ENCODE measurements around the gene STAC2. TPM values are rescaled to one million over a fixed set of nuclear protein-coding genes. Genes with fewer than 3 reads are reported as not detected.

The STAC2 gene
- total and polyA plus RNA-seq, 9 of the 15 experiments (the other 6 are each of a cell fraction or from before 2014, with no cell fraction given), result not detected

DNA sequence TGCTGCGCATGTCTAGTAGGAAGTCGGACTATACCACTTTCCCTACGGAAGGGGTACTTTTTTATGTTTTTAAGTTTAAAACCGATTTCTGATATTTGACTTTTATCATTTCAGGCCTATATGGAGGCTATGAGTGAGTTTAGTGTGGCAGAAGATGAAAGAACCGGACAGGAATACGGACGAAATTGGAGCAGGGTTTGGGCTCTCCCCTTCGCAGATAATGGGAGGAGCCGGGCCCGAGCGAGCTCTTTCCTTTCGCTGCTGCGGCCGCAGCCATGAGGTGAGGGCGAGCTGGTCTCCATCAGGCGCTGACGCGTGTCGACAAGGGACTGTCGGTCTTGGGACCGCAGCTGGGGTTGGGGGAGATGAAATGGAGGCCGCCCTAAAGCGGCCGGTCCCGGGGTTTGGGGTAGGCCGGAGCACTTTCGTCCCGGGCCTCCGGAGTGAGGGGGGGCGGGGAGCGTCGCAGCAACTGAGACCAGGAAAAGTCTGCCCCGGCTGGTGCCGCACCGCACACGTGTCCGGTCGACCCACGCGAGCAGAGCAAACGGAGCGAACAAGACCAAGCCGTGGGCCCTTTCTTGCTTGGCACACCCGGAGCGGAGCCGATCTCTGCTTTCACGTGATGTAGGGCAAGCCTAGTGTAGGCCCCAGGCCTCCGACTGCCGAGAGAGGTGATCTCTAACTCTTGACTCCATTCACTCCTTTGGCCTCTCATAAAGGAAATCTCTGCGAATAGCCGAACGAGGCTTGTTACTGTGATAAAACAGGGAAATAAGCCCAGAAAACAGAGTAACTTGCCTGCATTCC lies 25.5 kb downstream of the STAC2 start, which contains the start of gene RPL19 (continued):
- TF ChIP-seq, protein P1, sequence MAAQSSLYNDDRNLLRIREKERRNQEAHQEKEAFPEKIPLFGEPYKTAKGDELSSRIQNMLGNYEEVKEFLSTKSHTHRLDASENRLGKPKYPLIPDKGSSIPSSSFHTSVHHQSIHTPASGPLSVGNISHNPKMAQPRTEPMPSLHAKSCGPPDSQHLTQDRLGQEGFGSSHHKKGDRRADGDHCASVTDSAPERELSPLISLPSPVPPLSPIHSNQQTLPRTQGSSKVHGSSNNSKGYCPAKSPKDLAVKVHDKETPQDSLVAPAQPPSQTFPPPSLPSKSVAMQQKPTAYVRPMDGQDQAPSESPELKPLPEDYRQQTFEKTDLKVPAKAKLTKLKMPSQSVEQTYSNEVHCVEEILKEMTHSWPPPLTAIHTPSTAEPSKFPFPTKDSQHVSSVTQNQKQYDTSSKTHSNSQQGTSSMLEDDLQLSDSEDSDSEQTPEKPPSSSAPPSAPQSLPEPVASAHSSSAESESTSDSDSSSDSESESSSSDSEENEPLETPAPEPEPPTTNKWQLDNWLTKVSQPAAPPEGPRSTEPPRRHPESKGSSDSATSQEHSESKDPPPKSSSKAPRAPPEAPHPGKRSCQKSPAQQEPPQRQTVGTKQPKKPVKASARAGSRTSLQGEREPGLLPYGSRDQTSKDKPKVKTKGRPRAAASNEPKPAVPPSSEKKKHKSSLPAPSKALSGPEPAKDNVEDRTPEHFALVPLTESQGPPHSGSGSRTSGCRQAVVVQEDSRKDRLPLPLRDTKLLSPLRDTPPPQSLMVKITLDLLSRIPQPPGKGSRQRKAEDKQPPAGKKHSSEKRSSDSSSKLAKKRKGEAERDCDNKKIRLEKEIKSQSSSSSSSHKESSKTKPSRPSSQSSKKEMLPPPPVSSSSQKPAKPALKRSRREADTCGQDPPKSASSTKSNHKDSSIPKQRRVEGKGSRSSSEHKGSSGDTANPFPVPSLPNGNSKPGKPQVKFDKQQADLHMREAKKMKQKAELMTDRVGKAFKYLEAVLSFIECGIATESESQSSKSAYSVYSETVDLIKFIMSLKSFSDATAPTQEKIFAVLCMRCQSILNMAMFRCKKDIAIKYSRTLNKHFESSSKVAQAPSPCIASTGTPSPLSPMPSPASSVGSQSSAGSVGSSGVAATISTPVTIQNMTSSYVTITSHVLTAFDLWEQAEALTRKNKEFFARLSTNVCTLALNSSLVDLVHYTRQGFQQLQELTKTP (IDR thresholded peaks at IDR 0.05; ENCODE audit: low read depth in 1 of 2, partially characterized antibody in 2 of 2), result peak in 1 of 2 experiments; percentile 43
- TF ChIP-seq HLTF (IDR thresholded peaks at IDR 0.05) (no peak), POLR2AphosphoS2 (IDR thresholded peaks at IDR 0.05; ENCODE audit: low read length) (no peak; the same call in 1 of the 2 replicates), ZNF561 (CRISPR knock-in tag; conservative IDR thresholded peaks at IDR 0.05) (no peak), BACH1 (tag; IDR thresholded peaks at IDR 0.05) (peak; percentile 20; the same call in 1 of the 2 replicates), ASH1L (IDR thresholded peaks at IDR 0.05; ENCODE audit: borderline replicate concordance, low read depth, partially characterized antibody) (peak; percentile 89), CHD1 (IDR thresholded peaks at IDR 0.05; ENCODE audit: low read length) (peak; percentile 63), ZNF830 (CRISPR knock-in tag; IDR thresholded peaks at IDR 0.05) (no peak), ZNF75A (CRISPR knock-in tag; IDR thresholded peaks at IDR 0.05) (no peak), GABPA (tag; conservative IDR thresholded peaks at IDR 0.05; ENCODE audit: low read depth) (peak; percentile 85), KLF6 (CRISPR knock-in tag; IDR thresholded peaks at IDR 0.05; ENCODE audit: borderline replicate concordance) (no peak), ZNF165 (CRISPR knock-in tag; IDR thresholded peaks at IDR 0.05; ENCODE audit: borderline replicate concordance) (no peak), CXXC5 (CRISPR knock-in tag; IDR thresholded peaks at IDR 0.05) (no peak; the same call in 1 of the 2 replicates), PTTG1 (tag; IDR thresholded peaks at IDR 0.05; ENCODE audit: low read depth) (no peak)
- TF ChIP-seq, protein P2, sequence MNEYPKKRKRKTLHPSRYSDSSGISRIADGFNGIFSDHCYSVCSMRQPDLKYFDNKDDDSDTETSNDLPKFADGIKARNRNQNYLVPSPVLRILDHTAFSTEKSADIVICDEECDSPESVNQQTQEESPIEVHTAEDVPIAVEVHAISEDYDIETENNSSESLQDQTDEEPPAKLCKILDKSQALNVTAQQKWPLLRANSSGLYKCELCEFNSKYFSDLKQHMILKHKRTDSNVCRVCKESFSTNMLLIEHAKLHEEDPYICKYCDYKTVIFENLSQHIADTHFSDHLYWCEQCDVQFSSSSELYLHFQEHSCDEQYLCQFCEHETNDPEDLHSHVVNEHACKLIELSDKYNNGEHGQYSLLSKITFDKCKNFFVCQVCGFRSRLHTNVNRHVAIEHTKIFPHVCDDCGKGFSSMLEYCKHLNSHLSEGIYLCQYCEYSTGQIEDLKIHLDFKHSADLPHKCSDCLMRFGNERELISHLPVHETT (CRISPR knock-in tag; conservative IDR thresholded peaks at IDR 0.05 in 1 of 2, IDR thresholded peaks at IDR 0.05 in 1 of 2), result no peak
- TF ChIP-seq, protein P3, sequence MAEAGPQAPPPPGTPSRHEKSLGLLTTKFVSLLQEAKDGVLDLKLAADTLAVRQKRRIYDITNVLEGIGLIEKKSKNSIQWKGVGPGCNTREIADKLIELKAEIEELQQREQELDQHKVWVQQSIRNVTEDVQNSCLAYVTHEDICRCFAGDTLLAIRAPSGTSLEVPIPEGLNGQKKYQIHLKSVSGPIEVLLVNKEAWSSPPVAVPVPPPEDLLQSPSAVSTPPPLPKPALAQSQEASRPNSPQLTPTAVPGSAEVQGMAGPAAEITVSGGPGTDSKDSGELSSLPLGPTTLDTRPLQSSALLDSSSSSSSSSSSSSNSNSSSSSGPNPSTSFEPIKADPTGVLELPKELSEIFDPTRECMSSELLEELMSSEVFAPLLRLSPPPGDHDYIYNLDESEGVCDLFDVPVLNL (CRISPR knock-in tag; IDR thresholded peaks at IDR 0.05; ENCODE audit: low read depth), result no peak
- TF ChIP-seq, protein P4, sequence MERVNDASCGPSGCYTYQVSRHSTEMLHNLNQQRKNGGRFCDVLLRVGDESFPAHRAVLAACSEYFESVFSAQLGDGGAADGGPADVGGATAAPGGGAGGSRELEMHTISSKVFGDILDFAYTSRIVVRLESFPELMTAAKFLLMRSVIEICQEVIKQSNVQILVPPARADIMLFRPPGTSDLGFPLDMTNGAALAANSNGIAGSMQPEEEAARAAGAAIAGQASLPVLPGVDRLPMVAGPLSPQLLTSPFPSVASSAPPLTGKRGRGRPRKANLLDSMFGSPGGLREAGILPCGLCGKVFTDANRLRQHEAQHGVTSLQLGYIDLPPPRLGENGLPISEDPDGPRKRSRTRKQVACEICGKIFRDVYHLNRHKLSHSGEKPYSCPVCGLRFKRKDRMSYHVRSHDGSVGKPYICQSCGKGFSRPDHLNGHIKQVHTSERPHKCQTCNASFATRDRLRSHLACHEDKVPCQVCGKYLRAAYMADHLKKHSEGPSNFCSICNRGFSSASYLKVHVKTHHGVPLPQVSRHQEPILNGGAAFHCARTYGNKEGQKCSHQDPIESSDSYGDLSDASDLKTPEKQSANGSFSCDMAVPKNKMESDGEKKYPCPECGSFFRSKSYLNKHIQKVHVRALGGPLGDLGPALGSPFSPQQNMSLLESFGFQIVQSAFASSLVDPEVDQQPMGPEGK (CRISPR knock-in tag; IDR thresholded peaks at IDR 0.05; ENCODE audit: borderline replicate concordance), result no peak

Measured in K562 (cell line).